ENCODE measurements around the gene IRX3. TPM values are rescaled to one million over a fixed set of nuclear protein-coding genes. Genes with fewer than 3 reads are reported as not detected.
"Not testable (repeated sequence)": the region's sequence is repeated elsewhere in the genome, so short reads cannot be mapped to it uniquely, and the experiment has no call there.

IRX3 gene
- total and polyA plus RNA-seq, 2 experiments from 2014 or later = 0.90 to 1.6 TPM

- TF ChIP-seq EZH2 (IDR thresholded peaks at IDR 0.05; ENCODE audit: low read depth, unreplicated experiment) (no peak), NANOG (IDR thresholded peaks at IDR 0.05; ENCODE audit: borderline replicate concordance) (no peak), ETS1 (IDR thresholded peaks at IDR 0.05) (no peak), JUNB (IDR thresholded peaks at IDR 0.05; ENCODE audit: unreplicated experiment) (no peak)
These were observed 37.5 kb downstream of the IRX3 start (continued) for GRCh38 chr16:54248863-54249710.

GRCh38 chr16:54247705-54248104 is 38.9 kb downstream of the IRX3 start:
- not testable (repeated sequence) for H3K4me1 Mint-ChIP-seq; H3K27ac Mint-ChIP-seq; H3K36me3 Mint-ChIP-seq (ENCODE audit: low read depth); H3K27me3 ChIP-seq (ENCODE audit: insufficient read depth); H3K27ac ChIP-seq (ENCODE audit: low read depth); H3K79me2 ChIP-seq (replicated peaks; ENCODE audit: insufficient read depth); H3K4me3 ChIP-seq; H3K9me2 ChIP-seq (ENCODE audit: insufficient read depth); ATAC-seq; DNase-seq (ENCODE audit: low spot score); H3F3A ChIP-seq (replicated peaks; ENCODE audit: low read depth); H3K27me3 Mint-ChIP-seq (ENCODE audit: insufficient read depth, low read depth, poor library complexity); H3K36me3 ChIP-seq (ENCODE audit: insufficient read depth); H2AFZ ChIP-seq; H4K20me1 ChIP-seq (replicated peaks; ENCODE audit: insufficient read depth); H3K4me1 ChIP-seq (ENCODE audit: insufficient read depth); H3K9me3 Mint-ChIP-seq; H3K4me3 Mint-ChIP-seq; H3K4me2 ChIP-seq

GRCh38 chr16:54246454-54246821 is 40.1 kb downstream of the IRX3 start:
- Histone ChIP-seq H3K9me2 (ENCODE audit: insufficient read depth) (no peaks in the 10 kb centered on the region; the same call in 1 of the 2 replicates), H3K4me1 (ENCODE audit: insufficient read depth) (no peaks in the 10 kb centered on the region), H3K36me3 (ENCODE audit: insufficient read depth) (no peaks in the 10 kb centered on the region), H4K20me1 (replicated peaks; ENCODE audit: insufficient read depth) (no peaks in the 10 kb centered on the region), H3F3A (replicated peaks; ENCODE audit: low read depth) (no peaks in the 10 kb centered on the region), H2AFZ (no peak overlapping the region), H3K4me3 (no peak overlapping the region), H3K27me3 (ENCODE audit: insufficient read depth) (no peaks in the 10 kb centered on the region), H3K27ac (ENCODE audit: low read depth) (no peak overlapping the region), H3K4me2 (no peak overlapping the region), H3K79me2 (replicated peaks; ENCODE audit: insufficient read depth) (no peaks in the 10 kb centered on the region)
- DNase-seq (ENCODE audit: low spot score) (no peak), ATAC-seq (no peak)
- H3K27me3 Mint-ChIP-seq (ENCODE audit: insufficient read depth, low read depth, poor library complexity) = peaks cover 2% of the 10 kb centered on the region
- TF ChIP-seq ZNF331 (CRISPR knock-in tag; IDR thresholded peaks at IDR 0.05; ENCODE audit: low read depth) (no peak), EZH2phosphoT487 (IDR thresholded peaks at IDR 0.05; ENCODE audit: unreplicated experiment) (no peak), POLR2AphosphoS5 (IDR thresholded peaks at IDR 0.05; ENCODE audit: low read depth) (no peak), NANOG (IDR thresholded peaks at IDR 0.05; ENCODE audit: borderline replicate concordance) (no peak), REST (IDR thresholded peaks at IDR 0.05; ENCODE audit: unreplicated experiment) (no peak), STAT1 (IDR thresholded peaks at IDR 0.05; ENCODE audit: unreplicated experiment) (no peak), ETS1 (IDR thresholded peaks at IDR 0.05) (no peak), ZNF114 (CRISPR knock-in tag; IDR thresholded peaks at IDR 0.05) (no peak), JUNB (IDR thresholded peaks at IDR 0.05; ENCODE audit: unreplicated experiment) (no peak), CTCF (conservative IDR thresholded peaks at IDR 0.05; ENCODE audit: low read depth in 2 of 2) (no peak), CREB1 (CRISPR knock-in tag; IDR thresholded peaks at IDR 0.05; ENCODE audit: low read depth) (no peak)
- H3K4me3 Mint-ChIP-seq = no peak overlapping the region
- H3K4me1 Mint-ChIP-seq = peaks cover 9% of the 10 kb centered on the region; the same call in 2 of the 3 replicates
- peaks cover 3% of the 10 kb centered on the region; the same call in 1 of the 3 replicates for H3K36me3 Mint-ChIP-seq (ENCODE audit: low read depth)
- H3K9me3 Mint-ChIP-seq = peaks cover 7% of the 10 kb centered on the region; the same call in 1 of the 3 replicates
- no peak overlapping the region for H3K27ac Mint-ChIP-seq

Data from GM23338 (cell line).